Inflammatory macrophage treated with lipopolysaccharide for 1 hour (primary cell): ENCODE results near the gene INPP5J.
"Not testable (repeated sequence)": the region's sequence is repeated elsewhere in the genome, so short reads cannot be mapped to it uniquely, and the experiment has no call there.

Experiments
- DNase-seq, 2 donors: peaks; one replicate each; pipeline ENCODE4 v3.0.0-alpha.2; 2020 to 2022

INPP5J gene

DNA sequence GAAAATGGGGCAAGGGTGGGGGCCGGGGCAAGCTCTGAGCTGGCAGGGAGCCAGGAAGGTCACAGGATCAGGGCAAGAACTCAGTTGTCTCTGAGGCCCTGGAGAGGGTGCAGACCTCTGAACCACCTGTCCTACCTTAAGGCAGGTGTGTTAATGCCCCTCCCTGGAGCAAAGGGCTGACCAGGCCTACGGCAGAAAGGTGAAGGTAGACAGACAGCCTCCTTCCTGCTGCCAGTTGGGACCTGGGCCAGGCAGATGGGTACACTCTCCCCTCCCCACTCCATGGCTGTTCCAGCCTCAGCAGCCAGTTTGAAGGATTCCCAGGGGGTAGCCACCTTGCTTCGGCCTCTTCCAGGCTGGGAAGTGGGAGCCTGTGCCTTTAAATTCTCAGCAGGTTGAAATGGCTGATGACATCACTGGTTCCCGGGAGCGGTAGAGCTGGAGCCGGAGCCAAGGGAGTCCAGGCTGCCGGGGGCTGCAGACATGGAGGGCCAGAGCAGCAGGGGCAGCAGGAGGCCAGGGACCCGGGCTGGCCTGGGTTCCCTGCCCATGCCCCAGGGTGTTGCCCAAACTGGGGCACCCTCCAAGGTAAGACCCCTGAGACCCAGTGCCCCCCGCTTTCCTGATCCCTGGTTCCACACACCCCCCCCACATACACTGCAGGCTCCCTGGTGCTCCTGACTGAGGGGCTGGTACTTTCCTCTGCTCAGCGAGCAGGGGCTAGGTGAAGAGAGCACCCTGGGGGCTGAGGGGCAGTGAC is at the start of gene INPP5J:
INPP5J (plus strand) TSS at position 435 of the 760 bp plus-strand sequence; CDS start at position 484, 49 bp downstream.
- no peak for DNase-seq

- not testable (repeated sequence) for DNase-seq
Measured at GRCh38 chr22:31073125-31073524, 49.6 kb upstream of the INPP5J start.

DNA sequence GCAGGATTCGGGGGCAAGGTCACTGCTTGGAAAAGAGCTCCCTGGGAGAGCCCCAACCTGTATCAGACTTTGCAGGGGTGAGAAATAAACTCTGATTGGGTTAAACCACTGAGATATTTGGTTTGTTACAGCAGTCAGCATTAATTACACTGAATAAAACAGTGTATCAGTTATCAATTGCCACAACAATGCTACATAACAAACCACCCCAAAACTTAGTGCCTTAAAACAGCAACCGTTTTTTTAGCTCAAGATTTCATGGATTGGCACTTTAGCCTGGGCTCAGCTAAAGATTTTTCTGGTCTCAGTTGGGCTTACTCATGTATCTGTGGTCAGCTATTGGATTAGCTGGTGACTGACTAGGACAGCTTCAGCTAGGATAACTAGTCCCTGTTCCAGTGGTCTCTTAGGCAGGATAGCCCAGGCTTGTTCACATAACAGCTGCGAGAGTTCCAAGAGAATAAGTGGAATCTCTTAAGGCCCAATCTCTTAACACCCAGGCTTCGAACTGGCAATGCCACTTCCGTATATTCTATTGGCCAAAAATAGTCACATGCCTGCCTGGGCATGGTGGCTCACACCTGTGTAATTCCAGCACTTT is 49.1 kb upstream of the INPP5J start:
- DNase-seq = not testable (repeated sequence)

GRCh38 chr22:31075961-31076360 is 46.8 kb upstream of the INPP5J start:
- DNase-seq = no peak

DNA sequence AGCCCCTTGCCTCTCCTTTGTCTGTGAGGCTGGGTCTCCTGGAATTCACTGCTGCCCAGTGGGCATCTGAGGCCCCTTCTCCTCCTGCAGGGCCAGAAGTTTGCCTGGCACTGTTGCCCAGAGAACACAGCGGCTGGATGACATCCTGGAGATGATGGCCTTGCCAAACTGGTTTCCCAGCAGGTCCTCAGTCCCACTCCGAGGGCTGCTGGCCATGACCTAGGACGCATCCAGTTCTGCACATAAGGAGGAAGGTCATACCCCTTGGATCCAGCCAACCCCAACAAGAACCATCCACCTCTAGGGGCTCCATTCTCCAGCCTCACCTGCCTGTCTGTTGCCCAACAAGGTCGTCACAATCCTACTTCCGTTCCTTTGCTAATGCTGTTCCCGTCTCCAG is 45.1 kb upstream of the INPP5J start:
- DNase-seq = no peak

DNA sequence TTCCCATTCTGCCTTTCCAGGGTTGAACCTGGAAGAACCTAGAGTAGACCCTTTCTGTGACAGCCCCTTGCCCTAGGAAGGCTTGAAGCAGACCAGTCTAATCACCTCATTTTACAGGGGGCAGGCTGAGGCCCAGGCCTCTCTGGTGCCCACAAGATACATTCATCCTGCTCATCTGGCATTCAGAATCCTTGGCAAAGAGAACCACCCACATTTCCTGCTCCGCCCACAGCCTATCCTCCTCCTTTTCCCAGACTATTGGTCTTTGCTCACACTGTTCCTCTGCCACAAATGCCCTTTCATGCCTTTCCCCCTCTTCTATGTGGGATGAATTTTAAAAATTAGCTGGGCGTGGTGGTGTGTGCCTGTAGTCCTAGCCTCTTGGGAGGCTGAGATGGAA is 44.4 kb upstream of the INPP5J start:
- DNase-seq = not testable (repeated sequence)

- no peak for DNase-seq
Measured at GRCh38 chr22:31079095-31079642, 43.6 kb upstream of the INPP5J start.

DNA sequence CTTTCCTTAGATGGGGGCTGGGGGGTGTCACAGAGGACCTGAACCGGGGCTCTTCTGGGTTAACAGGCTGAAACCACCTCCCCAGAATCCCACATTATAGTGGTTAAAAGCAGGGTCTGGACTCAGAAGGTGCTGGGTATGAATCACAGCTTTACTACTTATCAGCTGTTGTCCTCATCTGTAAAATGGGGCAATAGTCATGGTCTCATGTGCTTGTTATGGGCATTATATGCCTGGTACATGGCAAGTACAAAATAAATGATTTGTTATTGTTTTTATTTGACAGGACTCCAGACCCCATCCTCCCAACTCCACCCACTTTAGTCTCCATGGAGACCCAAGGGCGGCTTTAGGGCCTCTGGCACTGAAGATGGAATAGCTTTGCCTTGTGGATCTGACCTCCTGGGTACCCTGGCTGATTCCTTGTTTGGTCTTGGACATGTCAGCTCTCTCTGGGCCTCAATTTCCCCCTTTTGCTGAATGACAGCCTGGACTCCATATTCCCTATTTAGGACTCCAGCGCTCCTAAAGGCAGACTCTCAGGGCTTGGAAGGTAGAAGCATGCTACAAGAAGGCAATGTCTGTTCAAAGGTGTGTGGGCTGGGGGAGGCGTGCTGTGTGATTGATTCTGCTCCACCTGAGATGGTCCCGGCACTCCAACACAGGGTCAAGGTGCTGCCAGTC is 42.5 kb upstream of the INPP5J start:
- no peak for DNase-seq

- peak; percentile 72 to 93 for DNase-seq
Measured at GRCh38 chr22:31080848-31081649, 41.7 kb upstream of the INPP5J start, which contains the start of gene SMTN. SMTN (plus strand) TSS chr22:31081318; CDS start chr22:31083259, 1,941 bp downstream.

- DNase-seq = no peak
Measured at GRCh38 chr22:31081963-31082605, 40.7 kb upstream of the INPP5J start.

- DNase-seq = peak; percentile 31 to 35
Measured at GRCh38 chr22:31082606-31083376, 40.0 kb upstream of the INPP5J start.

DNA sequence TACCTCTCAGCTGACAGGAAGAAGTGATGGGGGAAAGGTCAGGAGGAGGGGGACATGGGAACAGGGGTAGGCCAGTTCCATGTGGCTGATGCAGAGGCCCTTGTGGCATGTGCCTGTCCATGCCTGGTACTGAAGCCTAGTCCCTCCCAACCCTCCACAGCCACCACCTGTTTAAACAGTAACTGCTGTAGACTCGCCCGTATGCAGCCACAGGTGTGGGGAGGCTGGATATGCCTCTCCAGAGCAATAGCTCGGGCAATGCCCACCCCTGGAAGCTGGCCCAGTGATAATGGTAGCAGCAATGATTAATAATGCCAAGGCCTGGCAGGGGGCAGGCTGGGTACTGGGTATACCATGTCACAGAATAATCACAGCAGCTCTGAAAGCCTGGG is 39.4 kb upstream of the INPP5J start:
- DNase-seq = no peak

DNA sequence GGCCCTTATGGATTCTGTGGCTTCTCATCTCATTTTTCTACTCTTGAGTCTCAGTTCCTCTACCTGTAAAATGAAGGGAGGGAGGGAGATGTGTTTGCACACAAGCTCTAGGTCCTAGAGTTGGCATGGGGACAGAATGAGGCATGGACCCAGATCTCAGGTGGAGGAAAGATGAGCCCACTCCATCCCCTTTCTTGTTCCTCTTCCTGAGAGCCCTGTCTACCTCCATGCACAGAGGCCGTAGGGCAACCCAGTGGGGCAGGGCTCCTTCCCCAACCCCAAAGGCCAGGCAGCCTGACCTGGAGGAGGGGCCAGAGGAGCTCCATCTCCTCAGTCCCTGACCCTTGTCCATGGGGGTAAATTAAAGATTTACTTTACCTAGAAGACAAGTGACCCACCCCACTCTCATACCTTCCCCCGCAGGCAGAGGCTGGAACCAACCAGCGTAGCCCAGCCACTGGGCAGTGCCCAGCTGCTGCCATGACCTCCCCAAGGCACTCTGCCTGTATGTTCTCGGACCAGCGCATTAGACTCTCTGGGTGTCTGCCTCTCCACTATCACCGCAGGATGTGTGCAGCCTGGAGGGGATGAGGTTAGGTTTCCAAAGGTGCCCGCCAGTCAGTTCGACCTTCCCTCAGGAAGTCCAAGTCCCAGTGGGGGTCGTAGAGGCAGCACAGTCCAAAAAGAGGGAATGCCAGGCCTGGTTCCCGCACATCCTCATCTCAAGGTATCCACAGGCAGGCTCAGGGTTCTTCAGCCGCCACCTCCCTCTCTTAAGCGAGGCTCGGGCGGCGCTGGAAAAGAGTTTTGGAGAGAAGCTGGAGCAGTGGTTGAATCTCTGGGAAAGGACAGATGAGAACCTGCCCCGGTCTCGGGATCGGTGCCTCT is 38.6 kb upstream of the INPP5J start:
- no peak for DNase-seq

DNA sequence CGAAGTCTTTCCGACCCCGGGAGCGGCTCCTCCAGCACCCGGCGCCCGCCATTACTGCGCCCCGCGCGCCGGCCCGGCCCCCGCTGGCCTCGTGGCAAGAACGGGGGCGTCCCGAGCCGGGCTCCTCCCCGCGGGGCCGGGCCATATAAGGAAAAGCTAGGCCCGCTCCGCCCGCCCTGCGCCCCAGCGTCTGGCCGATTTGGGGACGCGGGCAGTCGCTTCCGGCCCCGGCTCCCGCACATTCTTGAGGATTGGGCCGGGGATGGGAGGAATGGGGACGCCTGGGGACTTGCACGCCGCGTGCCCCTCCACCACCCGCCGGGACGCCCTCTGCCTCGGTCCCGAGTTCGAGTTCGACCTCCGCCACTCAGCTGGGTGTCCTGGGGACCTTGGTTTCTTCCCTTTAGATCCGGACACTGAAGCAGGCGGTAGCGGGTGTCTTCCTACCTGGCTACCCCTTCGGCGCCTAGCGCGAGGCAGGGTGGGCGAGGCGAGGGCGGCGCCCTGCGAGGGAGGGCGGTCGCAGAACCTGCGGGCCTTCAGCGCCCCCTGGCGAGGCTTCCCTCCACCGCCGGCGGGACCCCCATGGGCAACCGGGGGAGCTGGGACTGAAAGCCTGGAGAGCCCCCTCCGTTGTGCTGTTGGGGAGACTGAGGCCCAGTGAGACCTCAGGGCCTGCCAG is 37.8 kb upstream of the INPP5J start:
- DNase-seq = peak; percentile 84 to 89

DNA sequence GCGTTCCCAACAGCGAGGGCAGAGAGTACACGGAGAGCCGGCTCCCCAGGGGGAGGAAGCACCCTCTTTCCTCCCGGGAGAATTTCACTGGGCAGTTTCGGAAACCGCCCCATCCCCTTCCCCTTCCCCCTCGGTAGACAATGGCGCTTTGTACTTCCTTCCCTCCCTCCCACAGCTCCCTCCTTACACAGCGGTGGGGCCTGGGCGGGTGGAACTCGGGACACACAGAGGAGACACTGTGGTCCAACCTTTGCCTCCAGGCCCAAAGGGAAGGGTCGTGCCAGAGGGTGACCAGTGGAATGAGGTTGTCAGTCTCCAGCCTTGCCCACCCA is 37.3 kb upstream of the INPP5J start:
- peak in 1 of 2 donors; percentile 35 for DNase-seq

GRCh38 chr22:31085928-31086327 is 36.8 kb upstream of the INPP5J start:
- DNase-seq = no peak

DNA sequence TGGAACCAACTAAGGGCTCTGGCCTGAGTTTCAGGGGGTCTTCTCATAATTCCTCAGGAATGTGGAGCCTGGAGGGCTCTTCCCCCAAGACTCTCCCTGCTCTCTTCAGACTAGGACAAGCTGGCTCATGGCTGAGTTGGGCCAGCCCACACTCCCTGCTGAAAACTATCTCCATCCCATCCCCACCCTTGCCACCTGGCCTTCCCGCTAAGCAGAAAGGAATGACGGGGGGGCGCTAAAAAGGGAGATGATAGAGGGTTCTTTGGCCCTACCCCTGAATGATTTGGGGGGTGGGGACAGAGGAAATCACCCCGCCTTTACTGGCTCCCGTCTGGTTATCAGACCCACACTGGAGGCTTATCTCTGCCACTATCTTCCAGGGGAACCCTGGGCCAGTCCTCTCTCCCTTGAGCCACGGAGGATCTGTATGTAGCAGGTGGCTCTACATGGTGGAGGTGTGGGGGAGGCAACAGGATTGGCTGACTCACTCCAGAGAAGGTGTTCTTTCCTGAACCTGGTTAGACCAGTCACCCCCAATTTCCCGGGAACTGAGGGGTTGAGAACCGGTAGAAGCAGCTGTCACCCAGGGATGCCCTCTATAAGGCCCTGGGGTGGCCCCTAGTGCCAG is 35.9 kb upstream of the INPP5J start:
- DNase-seq = no peak

GRCh38 chr22:31087744-31088215 is 35.0 kb upstream of the INPP5J start:
- DNase-seq = no peak
